Kidney (tissue), 14 donors: ENCODE measurements around the gene CALU. TPM values are rescaled to one million over a fixed set of nuclear protein-coding genes. Genes with fewer than 3 reads are reported as not detected.

Experiments
- DNase-seq, 5 donors: peaks; one replicate each; pipeline ENCODE4 v3.0.0-alpha.2; 2013 to 2020
- FAIRE-seq: peaks from 2 replicates; lab custom pipeline; 2012; peaks lifted over from hg19 to GRCh38; lab: Jason Lieb, UNC
- H3K27ac ChIP-seq, 2 donors: one replicate each; pipeline ENCODE4 v1.7.0; 2013; ENCODE audit warnings: low read depth in 2 of 2, low read length in 2 of 2, inconsistent platforms in 1 of 2
- H3K27me3 ChIP-seq: one replicate; pipeline ENCODE4 v1.7.1; 2013; ENCODE audit warnings: low read length, inconsistent platforms; ENCODE audit not compliant: control insufficient read depth, insufficient read depth
- H3K36me3 ChIP-seq, 3 donors: one replicate each; pipeline versions ENCODE4 v1.7.0 to v1.7.1; 2013; ENCODE audit warnings: low read length in 3 of 3, control low read depth in 1 of 3, inconsistent platforms in 1 of 3; ENCODE audit not compliant: insufficient read depth in 3 of 3, control insufficient read depth in 2 of 3
- H3K4me1 ChIP-seq, 3 donors: one replicate each; pipeline versions ENCODE4 v1.7.0 to v1.7.1; 2013; ENCODE audit warnings: low read length in 3 of 3, inconsistent platforms in 1 of 3, low read depth in 1 of 3; ENCODE audit not compliant: control insufficient read depth in 2 of 3, insufficient read depth in 2 of 3
- H3K4me3 ChIP-seq, 3 donors: one replicate each; pipeline versions ENCODE4 v1.7.0 to v1.8.1; 2013; ENCODE audit warnings: low read length in 3 of 3, control low read depth in 1 of 3, inconsistent platforms in 1 of 3
- H3K9ac ChIP-seq, 3 donors: one replicate each; pipeline versions ENCODE4 v1.7.0 to v1.7.1; 2013; ENCODE audit warnings: low read length in 3 of 3, control low read depth in 1 of 3, inconsistent platforms in 1 of 3
- H3K9me3 ChIP-seq, 3 donors: one replicate each; pipeline versions ENCODE4 v1.7.0 to v1.7.1; 2013; ENCODE audit warnings: low read length in 3 of 3, control low read depth in 1 of 3, inconsistent platforms in 1 of 3; ENCODE audit not compliant: control insufficient read depth in 2 of 3, insufficient read depth in 1 of 3
- intact Hi-C: fragments of 100-400 bp; cut with DNase I; formaldehyde crosslinking; loops from one replicate; pipeline ENCODE4 v1.11.1; 2022
- polyA plus RNA-seq: library from polyadenylated mRNA; stranded (reverse); fragments of 350-450 nt; fragmentation: Illumina TruSeq; extraction: RNeasy Lipid Tissue Mini Kit (QIAGEN cat#74804); gene quantifications from one replicate; pipeline ENCODE4 v1.2.3, GENCODE V29; 2014; ENCODE audit warnings: low read depth, low replicate concordance; ENCODE audit not compliant: insufficient read depth
- total RNA-seq: library from RNA; stranded (reverse); fragmentation: NEBNext Ultra II Directional; extraction: Animal tissue kit (Norgen Biotek cat#: 25700); gene quantifications from one replicate; pipeline ENCODE4 v1.2.1, GENCODE V29; 2021
- TF ChIP-seq, protein P1 (sequence below): IDR thresholded peaks from 3 replicates; pipeline ENCODE4 v1.5.1; 2012; ENCODE audit warnings: mild to moderate bottlenecking, moderate library complexity, borderline replicate concordance; ENCODE audit not compliant: insufficient read depth; ENCODE audit errors: extremely low read depth
- donor health status: control.
- donor health status: control.
- donor health status: control.
- donor health status: control.
- donor health status: control.
- donor health status: DM: yes; HTN: yes; CAD: no.
- donor health status: Normal renal cell carcinoma (clear cell type).

CALU gene
- total and polyA plus RNA-seq, 2 donors from 2014 or later: 32.9 to 75.1 TPM

DNA sequence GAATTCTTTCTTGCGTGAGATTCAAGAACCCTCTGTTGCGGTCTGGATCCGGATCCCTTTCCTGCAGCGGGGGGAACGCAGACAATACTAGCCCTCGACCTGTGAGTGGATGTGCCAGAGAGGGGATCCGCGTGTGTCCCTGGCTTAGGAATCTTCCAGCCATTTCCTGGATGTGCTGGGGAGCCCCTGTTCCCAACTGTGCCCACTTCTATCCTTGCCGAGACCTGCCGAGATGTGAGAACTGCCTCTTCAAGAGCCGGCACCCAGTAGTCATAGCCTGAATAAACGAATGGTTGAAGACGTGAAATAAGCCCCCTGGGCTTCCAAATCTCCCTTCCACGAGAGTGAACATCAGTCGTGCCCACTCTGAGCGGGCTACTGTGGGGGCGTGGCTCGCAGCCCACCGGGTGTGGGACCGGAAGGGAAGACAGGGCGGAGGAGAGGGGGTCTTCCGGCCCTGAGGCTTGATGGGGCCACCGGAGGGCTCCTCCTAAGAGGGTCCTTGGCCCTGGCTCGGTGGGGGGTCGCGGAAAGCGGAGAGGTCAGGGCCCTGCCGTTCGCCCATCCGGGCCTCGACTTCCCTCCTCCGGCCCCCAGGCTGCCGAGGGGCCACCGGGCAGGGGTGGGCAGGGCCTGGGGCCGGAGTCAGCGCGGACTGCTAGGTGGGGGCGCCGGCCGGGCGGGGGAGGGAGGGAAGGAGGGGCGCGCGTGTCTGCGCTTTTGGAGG, 51.3 kb downstream of the CALU start:
- Histone ChIP-seq H3K27ac (no peak overlapping the region), H3K9me3 (no peaks in the 10 kb centered on the region), H3K4me3 (peak overlapping the region; percentile 41 to 63 (median 60)), H3K36me3 (no peaks in the 10 kb centered on the region), H3K27me3 (no peaks in the 10 kb centered on the region), H3K4me1 (peaks cover 0 to 8% (median 0%) of the 10 kb centered on the region in 3 donors), H3K9ac (no peak overlapping the region)
- peak; percentile 37 to 75 (median 65) for DNase-seq
- intact Hi-C loops: no loop called here
- no peak for FAIRE-seq
- TF ChIP-seq, protein P1, sequence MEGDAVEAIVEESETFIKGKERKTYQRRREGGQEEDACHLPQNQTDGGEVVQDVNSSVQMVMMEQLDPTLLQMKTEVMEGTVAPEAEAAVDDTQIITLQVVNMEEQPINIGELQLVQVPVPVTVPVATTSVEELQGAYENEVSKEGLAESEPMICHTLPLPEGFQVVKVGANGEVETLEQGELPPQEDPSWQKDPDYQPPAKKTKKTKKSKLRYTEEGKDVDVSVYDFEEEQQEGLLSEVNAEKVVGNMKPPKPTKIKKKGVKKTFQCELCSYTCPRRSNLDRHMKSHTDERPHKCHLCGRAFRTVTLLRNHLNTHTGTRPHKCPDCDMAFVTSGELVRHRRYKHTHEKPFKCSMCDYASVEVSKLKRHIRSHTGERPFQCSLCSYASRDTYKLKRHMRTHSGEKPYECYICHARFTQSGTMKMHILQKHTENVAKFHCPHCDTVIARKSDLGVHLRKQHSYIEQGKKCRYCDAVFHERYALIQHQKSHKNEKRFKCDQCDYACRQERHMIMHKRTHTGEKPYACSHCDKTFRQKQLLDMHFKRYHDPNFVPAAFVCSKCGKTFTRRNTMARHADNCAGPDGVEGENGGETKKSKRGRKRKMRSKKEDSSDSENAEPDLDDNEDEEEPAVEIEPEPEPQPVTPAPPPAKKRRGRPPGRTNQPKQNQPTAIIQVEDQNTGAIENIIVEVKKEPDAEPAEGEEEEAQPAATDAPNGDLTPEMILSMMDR: no peak

DNA sequence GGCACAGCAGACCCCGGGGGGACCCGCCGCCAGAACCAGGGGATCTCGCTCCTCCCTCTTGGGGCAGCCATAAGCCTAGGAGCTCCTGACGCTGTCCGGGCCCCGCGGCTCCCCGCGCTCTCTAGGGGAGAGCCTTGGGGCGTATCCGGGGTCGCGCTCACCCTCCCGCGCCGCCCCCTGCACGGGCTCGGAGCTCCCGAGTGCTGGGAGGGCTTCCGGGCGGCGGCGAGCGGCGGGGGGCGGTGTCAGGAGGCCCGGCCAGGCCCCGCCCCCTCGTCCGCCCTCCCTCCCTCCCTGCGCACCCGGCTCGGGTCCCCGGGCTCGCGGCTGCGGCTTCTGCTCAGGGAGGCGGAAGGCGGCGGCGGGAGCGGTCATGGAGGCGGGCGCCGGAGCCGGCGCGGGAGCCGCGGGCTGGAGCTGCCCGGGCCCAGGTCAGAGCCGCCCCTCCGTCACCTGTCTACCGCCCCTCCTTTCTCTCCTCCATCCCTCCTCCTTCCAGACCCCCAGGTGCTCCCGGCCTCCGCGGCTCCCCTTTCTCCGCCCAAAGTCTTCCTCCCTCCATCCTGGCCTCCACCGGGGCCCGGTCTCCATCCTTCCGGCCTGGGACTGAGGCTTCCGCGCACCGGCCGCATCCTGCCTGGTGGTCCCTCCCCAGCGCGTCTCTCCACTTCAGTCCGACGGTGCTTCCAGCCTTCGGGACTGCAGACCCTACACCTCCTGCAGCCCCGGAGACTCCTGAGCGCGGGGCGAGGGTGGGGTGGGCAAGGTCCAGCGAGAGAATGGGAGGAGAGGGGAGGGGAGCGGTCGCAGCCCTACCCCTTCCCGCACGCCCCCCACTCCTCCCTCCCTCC, 52.2 kb downstream of the CALU start, which contains the start of gene CCDC136:
TSS of gene CCDC136 (plus strand) at position 848 of the 851 bp plus-strand sequence. CDS start 444 bp downstream, outside the sequence.
- Histone ChIP-seq H3K27me3 (no peaks in the 10 kb centered on the region), H3K4me1 (peaks cover 0 to 8% (median 0%) of the 10 kb centered on the region in 3 donors), H3K9me3 (no peaks in the 10 kb centered on the region), H3K36me3 (no peaks in the 10 kb centered on the region), H3K27ac (no peak within 1 kb of the TSS), H3K9ac (peak within 1 kb of the TSS in 2 of 3 donors; percentile 7 to 18), H3K4me3 (peak within 1 kb of the TSS; percentile 44 to 63 (median 60))
- intact Hi-C loops: no loop called here
- FAIRE-seq: no peak
- TF ChIP-seq, protein P1: no peak
- peak; percentile 61 to 90 (median 76) for DNase-seq

DNA sequence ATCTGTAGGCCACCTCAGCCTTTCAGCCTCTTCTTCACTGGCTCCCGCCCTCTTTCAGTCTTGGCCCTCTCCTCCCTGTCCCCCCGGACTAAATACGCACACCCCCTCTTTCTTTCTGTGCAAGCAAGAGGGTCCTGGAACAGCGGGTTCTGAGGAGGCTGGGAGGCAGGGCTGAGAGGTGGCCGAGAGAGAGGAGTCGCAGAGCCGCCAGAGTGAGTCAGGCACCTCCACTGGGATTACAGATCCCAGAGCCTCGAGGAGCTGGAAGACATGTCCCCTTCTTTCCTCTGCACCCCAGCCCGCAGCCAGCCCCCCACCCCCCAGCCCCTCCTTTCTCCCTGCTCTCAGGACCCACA, 52.8 kb downstream of the CALU start:
- TF ChIP-seq, protein P1: no peak
- no peak overlapping the region for H3K27ac ChIP-seq
- no peaks in the 10 kb centered on the region for H3K27me3 ChIP-seq
- peak overlapping the region in 2 of 3 donors; percentile 7 to 18 for H3K9ac ChIP-seq
- H3K36me3 ChIP-seq: no peaks in the 10 kb centered on the region
- H3K4me1 ChIP-seq: peaks cover 0 to 8% (median 0%) of the 10 kb centered on the region in 3 donors
- FAIRE-seq: no peak
- no peak for DNase-seq
- intact Hi-C loops: no loop called here
- peak overlapping the region; percentile 44 to 63 (median 53) for H3K4me3 ChIP-seq
- no peaks in the 10 kb centered on the region for H3K9me3 ChIP-seq
